Endothelial cell of umbilical vein (primary cell): ENCODE results near the gene PLS1. TPM values are rescaled to one million over a fixed set of nuclear protein-coding genes. Genes with fewer than 3 reads are reported as not detected.

ENCODE experiments used
- BruUV-seq: library from RNA; stranded (reverse); fragments of 400-500 nt; replicated peaks from 2 replicates; lab custom pipeline; 2021; lab: Mats Ljungman, UMichigan
- CTCF ChIA-PET: fragments of 300-600, 350-600 bp; sonication (Branson Sonifier 250); formaldehyde crosslinking; loops from one replicate; lab custom pipeline; 2021; ENCODE audit warnings: antibody characterized with exemption, inconsistent platforms; lab: Charles Lee
- POLR2A ChIA-PET: fragments of 300-600, 350-600 bp; sonication (Branson Sonifier 250); formaldehyde crosslinking; loops from one replicate; lab custom pipeline; 2021; ENCODE audit warnings: antibody characterized with exemption, inconsistent platforms; lab: Charles Lee
- DNase-seq: peaks from one replicate; pipeline ENCODE4 v3.0.0-alpha.2; 2011; ENCODE audit warnings: low read depth, low spot score
- FAIRE-seq: peaks from 2 replicates; lab custom pipeline; 2011; peaks lifted over from hg19 to GRCh38; lab: Jason Lieb, UNC
- H2AFZ ChIP-seq: 2 replicates; pipeline ENCODE4 v1.6.0; 2012; ENCODE audit warnings: low read depth, low read length, control low read depth, inconsistent platforms
- H3K27ac ChIP-seq: 2 replicates; pipeline ENCODE4 v1.5.1; 2011; ENCODE audit warnings: low read depth, mild to moderate bottlenecking, control low read depth, low read length, moderate library complexity; ENCODE audit not compliant: insufficient read depth
- H3K27me3 ChIP-seq, 2 experiments: 2 replicates each; pipeline versions ENCODE4 v1.6.0 to v1.6.1; 2011; ENCODE audit warnings: low read length in 2 of 2, mixed read lengths in 1 of 2; ENCODE audit not compliant: control insufficient read depth in 2 of 2, insufficient read depth in 2 of 2
- H3K36me3 ChIP-seq, 2 experiments: 2 replicates in 1 of 2; 3 replicates in 1 of 2; pipeline ENCODE4 v1.5.1; 2011; ENCODE audit warnings: low read length in 2 of 2, mild to moderate bottlenecking in 1 of 2, moderate library complexity in 1 of 2; ENCODE audit not compliant: control insufficient read depth in 2 of 2, insufficient read depth in 2 of 2; ENCODE audit errors: extremely low read depth in 1 of 2
- H3K4me1 ChIP-seq: 3 replicates; pipeline ENCODE4 v1.5.1; 2011; ENCODE audit warnings: mild to moderate bottlenecking, low read length; ENCODE audit not compliant: control insufficient read depth, insufficient read depth; ENCODE audit errors: extremely low read depth
- H3K4me2 ChIP-seq: 2 replicates; pipeline ENCODE4 v1.6.1; 2011; ENCODE audit warnings: low read length, control low read depth, mixed read lengths; ENCODE audit not compliant: insufficient read depth
- H3K4me3 ChIP-seq, 3 experiments: fragments of 200-600 bp in 1 of 3; sonication (generic), shearing (Covaris generic) in 1 of 3; replicated peaks in 1 of 3; 2 replicates each; pipeline ENCODE4 v1.5.1; 2011 to 2016; ENCODE audit warnings: control low read depth in 3 of 3, low read length in 3 of 3, mild to moderate bottlenecking in 2 of 3, inconsistent platforms in 1 of 3, low read depth in 1 of 3, moderate library complexity in 1 of 3; ENCODE audit not compliant: insufficient read depth in 1 of 3
- H3K79me2 ChIP-seq: 2 replicates; pipeline ENCODE4 v1.6.0; 2012; ENCODE audit warnings: low read length, inconsistent platforms; ENCODE audit not compliant: control insufficient read depth, insufficient read depth
- H3K9ac ChIP-seq: replicated peaks from 2 replicates; pipeline ENCODE3; 2011; ENCODE audit warnings: low read length, control low read depth; ENCODE audit not compliant: insufficient read depth; ENCODE audit errors: extremely low read depth
- H3K9me1 ChIP-seq: replicated peaks from 3 replicates; pipeline ENCODE4 v1.6.0; 2011; ENCODE audit warnings: mild to moderate bottlenecking, low read length; ENCODE audit not compliant: control insufficient read depth, insufficient read depth; ENCODE audit errors: extremely low read depth
- H3K9me3 ChIP-seq: replicated peaks from 2 replicates; pipeline ENCODE4 v1.5.1; 2012; ENCODE audit warnings: low read length, inconsistent platforms; ENCODE audit not compliant: control insufficient read depth, insufficient read depth
- H4K20me1 ChIP-seq: replicated peaks from 2 replicates; pipeline ENCODE3; 2011; ENCODE audit warnings: mild to moderate bottlenecking, low read length; ENCODE audit not compliant: control insufficient read depth, insufficient read depth; ENCODE audit errors: extremely low read depth
- CTCF ChIP-seq, 2 donors: IDR thresholded peaks; 1 replicate in 1 of 2; 2 replicates in 1 of 2; pipeline ENCODE4 v1.5.1; 2011; ENCODE audit warnings: low read length in 2 of 2, mild to moderate bottlenecking in 2 of 2, moderate library complexity in 2 of 2, control low read depth in 1 of 2, inconsistent platforms in 1 of 2, low read depth in 1 of 2; ENCODE audit not compliant: insufficient read depth in 1 of 2; ENCODE audit errors: extremely low read depth in 1 of 2
- EZH2 ChIP-seq: IDR thresholded peaks from 2 replicates; pipeline ENCODE4 v1.6.1; 2012; ENCODE audit warnings: borderline replicate concordance, low read depth, mild to moderate bottlenecking, moderate library complexity, low read length, inconsistent platforms; ENCODE audit not compliant: severe bottlenecking
- FOS ChIP-seq: IDR thresholded peaks from 2 replicates; pipeline ENCODE4 v1.6.1; 2011; ENCODE audit warnings: mild to moderate bottlenecking, low read length, moderate library complexity, borderline replicate concordance; ENCODE audit not compliant: insufficient read depth
- GATA2 ChIP-seq: IDR thresholded peaks from 2 replicates; pipeline ENCODE4 v1.7.0; 2011; ENCODE audit warnings: low read depth, mild to moderate bottlenecking, moderate library complexity, mixed read lengths, low read length; ENCODE audit not compliant: insufficient read length, insufficient read depth
- JUN ChIP-seq: IDR thresholded peaks from 2 replicates; pipeline ENCODE4 v1.6.1; 2011; ENCODE audit warnings: borderline replicate concordance, low read depth; ENCODE audit not compliant: insufficient read length, insufficient read depth
- MAX ChIP-seq: IDR thresholded peaks from 2 replicates; pipeline ENCODE4 v1.6.1; 2011; ENCODE audit not compliant: insufficient read depth, insufficient read length
- MYC ChIP-seq: IDR thresholded peaks from one replicate; pipeline ENCODE4 v1.6.1; 2011; ENCODE audit warnings: mild to moderate bottlenecking, low read depth, low read length
- POLR2A ChIP-seq: IDR thresholded peaks from 2 replicates; pipeline ENCODE4 v1.6.1; 2012; ENCODE audit warnings: low read depth, mild to moderate bottlenecking, control low read depth, low read length
- POLR2AphosphoS5 ChIP-seq: IDR thresholded peaks from 2 replicates; pipeline ENCODE4 v1.6.1; 2012; ENCODE audit warnings: low read depth, mild to moderate bottlenecking, control low read depth, low read length, moderate library complexity; ENCODE audit not compliant: insufficient read depth
- dilution Hi-C: fragments of 300-500 bp; cut with MboI; formaldehyde crosslinking; loops from one replicate; pipeline ENCODE4 v1.15.0; 2019; ENCODE audit warnings: low sequenced_read_pairs; ENCODE audit not compliant: extremely low pct_ligation_motif_present
- intact Hi-C: fragments of 100-400 bp; cut with micrococcal nuclease; formaldehyde crosslinking; loops from one replicate; pipeline ENCODE4 v1.10.0; 2022
- polyA plus RNA-seq, 4 experiments: library from polyadenylated mRNA; depleted of rRNA in 3 of 4; stranded (reverse) in 3 of 4; unstranded in 1 of 4; fragments of >200 nt; gene quantifications; 2 replicates each; pipeline versions ENCODE4 v1.2.1 to v1.2.3, GENCODE V29; 2011 to 2012; ENCODE audit warnings: missing spikeins in 1 of 4
- total RNA-seq: library from RNA; stranded (reverse); gene quantifications from 2 replicates; pipeline ENCODE4 v1.2.3, GENCODE V29; 2021

Gene PLS1
- total and polyA plus RNA-seq, 2 donors (not counting 3 experiments of a cell fraction or from before 2014, with no cell fraction given) = 0.59 to 1.3 TPM

GRCh38 chr3:142618917-142619461 is 22.8 kb downstream of the PLS1 start:
- ChIA-PET CTCF (interaction anchor here (0.6 to 2.4 kb wide), 6 partner anchors 9 to 292 kb away, joined by 3 to 9 read pairs (median 3); partner anchors contain the start of gene ATR), POLR2A (no interaction called here)
- TF ChIP-seq EZH2 (no peak), JUN (peak; percentile 70), POLR2AphosphoS5 (no peak), FOS (peak; percentile 89)
- intact Hi-C loops (loop anchor here (2.0 kb wide), 1 partner anchor 22 kb away; the partner anchor contains the start of gene PLS1), dilution Hi-C loops (no loop called here)
- H3K27me3 ChIP-seq = no peaks in the 10 kb centered on the region
- no peak overlapping the region for H3K4me2 ChIP-seq
- H3K36me3 ChIP-seq = no peaks in the 10 kb centered on the region
- H4K20me1 ChIP-seq = no peaks in the 10 kb centered on the region
- H3K79me2 ChIP-seq = no peaks in the 10 kb centered on the region
- DNase-seq = peak; percentile 66
- no peak overlapping the region for H3K4me3 ChIP-seq
- H3K4me1 ChIP-seq = peaks cover 13% of the 10 kb centered on the region
- no peaks in the 10 kb centered on the region for H3K9me1 ChIP-seq
- H3K9ac ChIP-seq = no peak overlapping the region
- H3K27ac ChIP-seq = no peak overlapping the region
- H2AFZ ChIP-seq = no peak overlapping the region
- BruUV-seq = no TSS peak
- H3K9me3 ChIP-seq = no peaks in the 10 kb centered on the region
- peak; percentile 92 for FAIRE-seq

- no peak for FAIRE-seq
These were observed 26.2 kb downstream of the PLS1 start for GRCh38 chr3:142622405-142622804.

More at GRCh38 chr3:142622405-142622804, 26.2 kb downstream of the PLS1 start:
- no peak overlapping the region for H3K4me2 ChIP-seq
- H3K4me3 ChIP-seq = no peak overlapping the region
- H3K9me3 ChIP-seq = no peaks in the 10 kb centered on the region
- H2AFZ ChIP-seq = no peak overlapping the region
- H3K9me1 ChIP-seq = no peaks in the 10 kb centered on the region
- TF ChIP-seq MAX (no peak), FOS (no peak), POLR2AphosphoS5 (no peak), CTCF (IDR thresholded peaks at IDR 0.05; ENCODE audit: extremely low read depth in 1 of 2, insufficient read depth in 1 of 2, low read depth in 1 of 2, low read length in 2 of 2) (no peak), JUN (no peak), GATA2 (no peak), POLR2A (no peak), MYC (no peak), EZH2 (no peak)
- no peak for DNase-seq
- H3K27me3 ChIP-seq = no peaks in the 10 kb centered on the region
- POLR2A ChIA-PET = no interaction called here
- intact Hi-C loops = no loop called here
- CTCF ChIA-PET = no interaction called here
- no peaks in the 10 kb centered on the region for H3K79me2 ChIP-seq
- H3K27ac ChIP-seq = no peak overlapping the region
- H3K9ac ChIP-seq = no peak overlapping the region
- dilution Hi-C loops = no loop called here
- H3K36me3 ChIP-seq = no peaks in the 10 kb centered on the region
- H3K4me1 ChIP-seq = peaks cover 13% of the 10 kb centered on the region
- H4K20me1 ChIP-seq = no peaks in the 10 kb centered on the region
- BruUV-seq = no TSS peak
